ENCODE measurements around the gene SPART. TPM values are rescaled to one million over a fixed set of nuclear protein-coding genes. Genes with fewer than 3 reads are reported as not detected.

Gene SPART
- total and polyA plus RNA-seq, 2 of the 8 experiments (the other 6 are each of a cell fraction or from before 2014, with no cell fraction given) = 27.2 to 74.1 TPM

DNA sequence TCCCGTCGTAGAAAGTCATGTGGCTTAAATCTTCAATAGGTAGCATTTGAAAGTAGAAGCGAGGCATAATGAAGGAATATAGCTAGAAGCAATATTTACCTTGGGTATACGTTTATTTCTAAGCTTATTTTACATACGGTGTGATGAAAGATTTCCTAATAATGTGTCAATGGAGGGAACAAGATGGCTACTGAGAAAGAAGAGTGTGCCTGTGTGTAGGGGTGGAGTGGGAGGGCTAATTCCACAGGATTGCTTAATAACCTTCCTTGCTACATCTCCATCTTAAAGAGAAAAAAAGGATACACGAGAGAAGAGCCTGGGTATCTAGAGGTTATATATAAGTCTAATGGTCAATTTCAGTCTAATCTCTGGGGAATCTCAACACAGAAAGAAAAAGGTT is 2.0 kb downstream of the SPART start:
- H3K23ac ChIP-seq (ENCODE audit: insufficient read length) = no peak overlapping the region
- H3K4me2 ChIP-seq (ENCODE audit: insufficient read depth in 1 of 2, low read depth in 2 of 2, low read length in 2 of 2) = peak overlapping the region in 1 of 2 experiments; percentile 81; a peak in 2 of 4 replicates
- no peak overlapping the region for H2AK5ac ChIP-seq (ENCODE audit: low read depth, low read length)
- DNase-seq (ENCODE audit: low read depth in 1 of 2, low spot score in 2 of 2) (no peak), FAIRE-seq (no peak)
- no peak overlapping the region; the same call in 1 of the 2 replicates for H3K18ac ChIP-seq (ENCODE audit: extremely low read depth, low read length)
- no peaks in the 10 kb centered on the region for H3K9me3 ChIP-seq (ENCODE audit: insufficient read depth in 2 of 2, low read depth in 1 of 2, low read length in 1 of 2)
- H3K56ac ChIP-seq (replicated peaks; ENCODE audit: insufficient read length, low read depth, low read length) = no peak overlapping the region
- H2BK12ac ChIP-seq (ENCODE audit: low read depth, low read length) = no peak overlapping the region; the same call in 1 of the 2 replicates
- peaks cover 7 to 61% of the 10 kb centered on the region in 2 experiments for H3K79me2 ChIP-seq (ENCODE audit: control insufficient read depth in 1 of 2, insufficient read depth in 2 of 2, low read length in 2 of 2)
- no peaks in the 10 kb centered on the region for H3K79me1 ChIP-seq (ENCODE audit: low read depth, low read length)
- H3K27me3 ChIP-seq (replicated peaks in 1 of 4; ENCODE audit: control insufficient read depth in 3 of 4, extremely low read depth in 1 of 4, insufficient read depth in 3 of 4, low read length in 3 of 4) = no peaks in the 10 kb centered on the region; a peak in 1 of 7 replicates
- peaks cover 0 to 3% (median 3%) of the 10 kb centered on the region in 4 experiments; a peak in 3 of 7 replicates for H3K4me1 ChIP-seq (replicated peaks in 1 of 4; ENCODE audit: control insufficient read depth in 3 of 4, insufficient read depth in 4 of 4, low read length in 3 of 4)
- H2BK5ac ChIP-seq (ENCODE audit: low read depth, low read length) = 0 out of 2 replicates have a peak overlapping the region, but pooled peaks have one; percentile 8
- H3K27ac ChIP-seq (ENCODE audit: low read depth, low read length) = no peak overlapping the region
- H4K5ac ChIP-seq (ENCODE audit: insufficient read length, low read depth, low read length) = no peak overlapping the region
- ChIA-PET CTCF (ENCODE audit: partially characterized antibody) (interaction anchor here (0.6 to 2.2 kb wide), 4 partner anchors 48 to 69 kb away, joined by 3 to 7 read pairs (median 4); no protein-coding TSS in a partner anchor), POLR2A (ENCODE audit: partially characterized antibody) (interaction anchor here (0.8 to 2.7 kb wide), 3 partner anchors 12 to 60 kb away, joined by 3 to 8 read pairs (median 3); no protein-coding TSS in a partner anchor)
- peaks cover 9% of the 10 kb centered on the region for H3K23me2 ChIP-seq (ENCODE audit: low read depth, low read length)
- H4K20me1 ChIP-seq (replicated peaks in 1 of 2; ENCODE audit: control insufficient read depth in 1 of 2, insufficient read depth in 2 of 2, low read length in 2 of 2) = no peaks in the 10 kb centered on the region
- no peak overlapping the region for H2BK15ac ChIP-seq (ENCODE audit: low read length)
- TF ChIP-seq RFX5 (IDR thresholded peaks at IDR 0.05; ENCODE audit: borderline replicate concordance, low read depth, low read length) = no peak
- no peak for TF ChIP-seq CREB1 (IDR thresholded peaks at IDR 0.05)
- TF ChIP-seq YY1 (IDR thresholded peaks at IDR 0.05; ENCODE audit: low read depth, low read length) = peak; percentile 64; the same call in 1 of the 2 replicates
- no peak for TF ChIP-seq CHD1 (IDR thresholded peaks at IDR 0.05; ENCODE audit: low read depth, low read length)
- peak; percentile 78 for TF ChIP-seq CEBPB (IDR thresholded peaks at IDR 0.05; ENCODE audit: low read depth, low read length)
- no peak overlapping the region for H2BK20ac ChIP-seq (ENCODE audit: low read length)
- no peaks in the 10 kb centered on the region for H3K36me3 ChIP-seq (ENCODE audit: control insufficient read depth in 2 of 4, insufficient read depth in 4 of 4, low read length in 3 of 4)
- H2AFZ ChIP-seq (ENCODE audit: low read length) = no peak overlapping the region
- no peak overlapping the region for H2BK120ac ChIP-seq (replicated peaks; ENCODE audit: low read depth, low read length)
- WGBS, 2 experiments (ENCODE audit: extremely low coverage in 1 of 2, insufficient coverage in 1 of 2, insufficient read length in 1 of 2, insufficient replicate concordance in 2 of 2, low coverage in 1 of 2, low lambda C conversion rate in 2 of 2, missing lambda C conversion rate in 1 of 2) = 79% methylated on average over 6 of the region's 6 CpGs; no CpG with 5 or more reads in 1 of the 2 experiments
- peak overlapping the region in 1 of 4 experiments; percentile 78; a peak in 1 of 8 replicates for H3K4me3 ChIP-seq (ENCODE audit: extremely low read depth in 1 of 4, insufficient read depth in 2 of 4, low read depth in 3 of 4, low read length in 4 of 4)
- H3K14ac ChIP-seq (ENCODE audit: insufficient read length) = no peak overlapping the region
- H4K91ac ChIP-seq (replicated peaks; ENCODE audit: insufficient read length, low read length) = no peak overlapping the region
- no peak overlapping the region for H4K8ac ChIP-seq (ENCODE audit: extremely low read depth, insufficient read depth, low read length)
- H3K4ac ChIP-seq (replicated peaks; ENCODE audit: insufficient read length, low read depth, low read length) = no peak overlapping the region
- H3K9ac ChIP-seq (replicated peaks in 1 of 4; ENCODE audit: extremely low read depth in 1 of 4, low read depth in 3 of 4, low read length in 3 of 4) = no peak overlapping the region

Data from H1 (cell line).